GM19193 (cell line): ENCODE results near the gene PRUNE1.

Source experiments
- POLR2A ChIP-seq: IDR thresholded peaks from 4 replicates; pipeline ENCODE4 v1.6.1; 2011; ENCODE audit not compliant: insufficient read depth, insufficient read length; ENCODE audit errors: extremely low read depth

Gene PRUNE1

DNA sequence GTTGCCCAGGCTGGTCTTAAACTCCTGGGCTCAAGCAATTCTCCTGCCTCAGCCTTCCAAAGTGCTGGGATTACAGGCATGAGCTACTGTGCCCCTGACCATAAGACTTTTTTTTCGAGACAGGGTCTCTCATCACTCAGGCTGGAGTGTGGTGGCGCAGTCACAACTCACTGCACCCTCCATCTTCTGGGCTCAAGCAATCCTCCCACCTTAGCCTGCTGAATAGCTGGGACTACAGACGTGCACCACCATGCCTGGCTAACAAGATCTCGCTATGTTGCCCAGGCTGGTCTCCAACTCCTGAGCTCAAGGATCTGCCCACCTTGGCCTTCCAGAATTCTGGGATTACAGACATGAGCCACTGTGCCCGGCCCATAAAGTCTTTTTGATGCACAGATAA lies 41.2 kb downstream of the PRUNE1 start:
- peak; percentile 23 for TF ChIP-seq POLR2A

DNA sequence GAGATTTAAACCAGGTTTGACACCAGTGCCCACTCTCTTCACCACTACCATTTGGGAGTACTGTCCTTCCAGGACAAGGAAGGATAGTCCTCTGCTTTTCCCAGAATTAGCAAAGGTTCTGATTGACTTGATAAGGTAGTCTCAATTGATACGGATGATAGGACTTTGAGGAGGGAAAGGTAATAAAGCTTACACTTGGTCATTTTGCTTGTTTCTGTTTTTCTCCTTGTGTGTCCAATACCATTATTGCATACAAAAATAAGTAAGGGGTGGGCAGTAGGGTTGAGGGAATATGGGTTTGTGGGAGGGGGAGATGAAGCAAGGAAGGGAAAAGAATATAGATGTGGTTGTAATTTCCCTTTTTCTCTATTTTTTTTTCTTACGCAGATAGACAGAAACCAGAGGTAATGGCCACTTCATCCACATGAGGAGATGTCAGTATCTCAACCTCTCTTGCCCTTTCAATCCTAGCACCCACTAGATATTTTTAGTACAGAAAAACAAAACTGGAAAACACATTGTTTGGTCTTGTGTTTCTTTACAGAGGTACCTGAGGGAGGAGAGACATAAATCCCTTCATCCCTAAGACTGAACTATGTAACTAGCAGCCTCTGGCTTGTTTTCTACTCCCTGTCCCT lies 41.9 kb downstream of the PRUNE1 start:
- TF ChIP-seq POLR2A = peak; percentile 4

DNA sequence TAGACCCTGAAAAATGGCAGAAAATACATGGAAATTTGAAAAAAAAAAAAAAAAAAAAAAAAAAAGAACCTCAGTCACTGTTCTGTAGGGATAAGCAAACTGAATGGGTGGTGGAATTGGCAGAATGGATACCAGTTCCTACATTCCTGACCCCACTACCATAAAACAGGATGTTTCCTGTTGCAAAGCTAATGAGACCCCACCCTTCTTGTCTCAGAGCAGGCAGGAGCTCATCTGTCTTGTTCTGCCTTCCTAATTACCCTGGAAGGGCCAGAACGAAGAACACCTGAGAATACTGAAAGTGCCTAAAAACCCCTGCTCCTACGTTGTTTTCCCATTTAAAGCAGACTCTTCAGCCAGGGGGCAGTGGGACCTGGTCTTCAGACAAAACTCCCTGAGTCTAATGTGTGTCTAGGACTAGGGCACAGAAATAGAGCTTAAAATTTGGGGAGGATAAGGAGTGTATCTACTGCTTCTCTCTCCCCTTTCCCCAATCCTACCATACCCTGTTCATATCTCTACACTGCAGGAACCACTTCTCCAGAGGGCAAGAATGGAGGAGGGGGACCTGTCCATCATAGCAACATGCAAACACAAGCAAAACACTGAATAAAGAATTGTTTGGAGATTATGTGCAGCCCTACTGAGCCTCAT lies 43.2 kb downstream of the PRUNE1 start:
- TF ChIP-seq POLR2A = no peak

DNA sequence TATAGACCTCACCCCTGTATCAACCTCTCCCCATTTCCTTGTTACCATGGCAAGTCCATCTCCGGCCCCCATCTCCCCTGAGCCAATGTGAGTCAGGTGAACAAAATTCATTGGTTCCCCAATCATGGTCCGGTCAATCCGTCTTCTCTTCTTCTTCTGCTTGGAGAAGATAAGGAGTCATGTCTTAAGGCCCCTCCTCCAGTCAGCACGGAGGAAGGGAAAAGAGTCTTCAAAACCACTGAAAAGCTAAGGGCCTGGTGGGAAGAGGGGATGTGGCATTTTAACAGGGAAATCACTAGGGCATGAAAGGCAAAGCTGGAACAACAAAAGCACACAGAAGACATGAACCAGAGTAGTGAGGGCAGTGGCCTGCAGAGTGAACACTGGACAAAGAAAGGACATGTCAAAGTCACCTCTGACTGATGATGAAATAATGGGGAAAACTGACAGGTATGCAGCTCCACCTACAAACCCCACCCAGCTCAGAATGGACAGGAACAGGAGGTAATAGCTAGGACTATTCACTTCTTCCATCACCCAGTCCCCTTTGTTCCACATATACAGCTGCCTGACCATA lies 46.8 kb downstream of the PRUNE1 start:
- TF ChIP-seq POLR2A = no peak

DNA sequence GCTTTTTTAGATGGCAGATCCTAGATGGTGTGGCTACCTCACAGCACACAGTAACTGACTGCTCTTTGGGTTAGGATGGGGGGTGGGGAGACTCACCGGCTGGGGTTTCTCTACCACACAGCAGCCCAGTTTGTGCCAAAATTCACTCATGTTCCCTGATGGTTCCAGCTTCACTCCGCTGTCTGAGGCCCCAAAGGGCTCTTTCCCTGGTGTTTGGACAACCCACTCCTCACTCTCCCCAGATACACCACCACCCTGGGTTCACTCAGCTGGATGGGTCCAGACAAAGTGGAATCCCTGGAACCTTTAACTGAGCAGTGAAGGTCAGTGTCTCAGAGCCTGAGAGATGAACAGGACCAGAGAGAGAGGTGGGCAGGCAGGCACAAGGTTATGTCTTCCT lies 47.3 kb downstream of the PRUNE1 start:
- TF ChIP-seq POLR2A = no peak

DNA sequence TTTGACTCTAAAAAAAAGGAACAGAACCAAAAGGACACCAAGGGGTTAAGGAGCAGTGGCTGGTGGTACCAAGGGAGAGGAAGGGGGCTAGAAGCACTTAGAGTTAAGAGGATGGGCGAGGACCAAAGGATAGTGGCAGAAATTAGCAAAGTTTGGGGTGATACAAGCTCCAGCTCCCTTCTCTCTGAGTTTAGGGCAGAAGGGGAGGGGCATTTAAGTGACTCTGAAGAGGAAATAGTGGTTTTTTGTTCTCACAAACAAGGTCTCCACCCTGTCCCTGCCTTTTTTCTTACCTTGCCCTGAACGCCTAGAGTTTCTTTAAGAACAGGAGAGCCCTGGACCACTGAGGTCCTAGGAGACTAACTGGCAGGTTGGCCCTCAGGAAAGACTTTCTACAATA lies 47.9 kb downstream of the PRUNE1 start:
- TF ChIP-seq POLR2A = peak; percentile 12

DNA sequence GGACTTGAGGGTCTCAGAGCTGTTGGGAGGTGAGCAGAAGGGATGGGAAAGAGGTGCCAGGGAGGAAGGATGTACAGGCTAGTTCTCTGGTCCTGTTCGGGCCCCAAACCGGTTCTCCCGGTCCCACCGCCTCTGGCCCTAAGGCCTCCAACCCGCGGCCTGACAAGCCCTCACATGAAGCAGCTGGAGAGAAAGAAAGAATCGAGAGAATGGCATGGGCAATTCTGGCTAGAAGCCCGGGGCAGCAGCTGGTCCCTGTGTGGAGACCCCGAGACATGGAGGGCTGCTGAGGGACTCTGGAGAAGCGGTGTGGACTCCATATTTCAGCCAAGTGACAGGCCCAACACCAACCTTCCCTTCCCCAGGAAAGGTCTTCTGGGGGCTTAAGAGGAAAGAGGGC lies 50.4 kb downstream of the PRUNE1 start:
- no peak for TF ChIP-seq POLR2A

DNA sequence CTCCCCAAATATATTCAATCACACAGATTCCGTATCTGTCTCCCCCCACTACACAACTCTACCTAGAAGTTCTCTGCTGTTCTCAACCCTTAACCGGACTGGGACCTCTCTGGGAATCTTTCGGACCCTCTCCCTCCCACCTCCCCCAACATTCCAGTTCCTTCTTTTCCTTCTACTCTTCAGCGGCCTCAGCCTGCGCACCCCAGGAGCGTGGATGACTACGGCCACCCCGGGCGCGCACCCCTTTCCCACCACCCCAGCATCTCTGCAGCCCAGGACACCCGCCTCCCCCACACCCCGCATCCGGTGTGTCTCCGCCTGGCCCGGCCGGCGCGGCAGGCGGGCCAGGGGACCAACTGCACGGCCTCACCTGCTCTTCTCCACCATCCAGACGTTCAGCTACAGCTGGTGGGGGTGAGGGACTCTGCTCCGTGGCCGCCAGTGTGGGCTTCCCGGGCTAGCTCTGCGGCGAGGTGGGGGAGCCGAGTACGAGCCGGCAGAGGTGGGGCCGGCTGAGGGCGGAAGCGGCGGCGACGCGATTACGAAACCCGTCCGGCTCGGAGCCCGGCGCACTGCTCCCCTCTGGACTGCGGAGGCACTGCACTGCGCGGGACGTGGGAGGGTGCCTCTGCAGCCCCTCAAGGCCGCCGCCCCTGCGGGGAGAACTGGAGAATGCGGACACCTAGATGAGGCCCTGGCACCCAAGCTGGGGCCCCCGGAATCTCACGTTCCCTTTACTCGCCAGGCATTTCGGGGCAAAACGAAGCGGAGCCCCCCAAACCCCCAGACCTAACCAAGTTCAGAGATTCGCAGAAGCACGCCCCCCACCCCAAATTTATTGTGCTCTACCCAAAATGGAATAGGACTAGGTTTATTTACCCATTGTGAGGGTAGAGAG lies 51.1 kb downstream of the PRUNE1 start, which contains the start of gene CDC42SE1:
Gene CDC42SE1, minus strand, starts transcription at position 514 of the 898 bp plus-strand sequence. CDS start 3,892 bp downstream, outside the sequence.
- TF ChIP-seq POLR2A = peak; percentile 88

DNA sequence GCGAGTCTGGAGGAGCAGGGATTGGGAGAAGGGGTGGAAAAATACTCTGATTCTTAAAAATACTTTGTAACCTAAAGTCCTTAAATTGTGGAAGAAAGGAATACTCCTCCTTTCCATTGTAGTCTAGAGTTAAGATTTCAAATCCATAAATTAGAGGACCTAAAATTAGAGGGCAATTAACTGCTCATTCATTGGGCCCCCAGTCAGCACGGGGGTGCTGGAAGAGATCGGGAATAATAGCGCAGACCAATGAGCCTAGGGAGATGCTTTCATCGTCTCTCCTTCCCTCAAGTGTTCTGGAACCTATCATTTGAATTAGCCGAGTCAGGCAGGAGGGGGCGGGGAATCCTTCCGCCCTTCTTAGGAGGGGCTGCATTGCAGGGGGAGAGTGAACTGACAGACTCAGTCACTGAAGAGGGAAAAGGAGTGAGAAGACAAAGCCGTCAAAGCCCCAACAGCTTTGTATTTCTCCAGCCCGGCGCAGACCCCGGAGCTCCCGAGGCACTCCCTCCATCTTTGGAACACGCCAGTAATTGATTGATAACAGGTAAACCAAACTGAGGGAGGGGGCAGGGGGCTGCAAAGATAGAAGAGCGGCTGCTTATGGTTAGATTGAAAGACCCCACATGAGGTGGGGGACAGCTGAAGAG lies 51.9 kb downstream of the PRUNE1 start, which contains the start of gene MLLT11:
Gene MLLT11, plus strand, starts transcription at position 391 of the 650 bp plus-strand sequence. CDS start 6,828 bp downstream, outside the sequence.
- TF ChIP-seq POLR2A = peak; percentile 28

DNA sequence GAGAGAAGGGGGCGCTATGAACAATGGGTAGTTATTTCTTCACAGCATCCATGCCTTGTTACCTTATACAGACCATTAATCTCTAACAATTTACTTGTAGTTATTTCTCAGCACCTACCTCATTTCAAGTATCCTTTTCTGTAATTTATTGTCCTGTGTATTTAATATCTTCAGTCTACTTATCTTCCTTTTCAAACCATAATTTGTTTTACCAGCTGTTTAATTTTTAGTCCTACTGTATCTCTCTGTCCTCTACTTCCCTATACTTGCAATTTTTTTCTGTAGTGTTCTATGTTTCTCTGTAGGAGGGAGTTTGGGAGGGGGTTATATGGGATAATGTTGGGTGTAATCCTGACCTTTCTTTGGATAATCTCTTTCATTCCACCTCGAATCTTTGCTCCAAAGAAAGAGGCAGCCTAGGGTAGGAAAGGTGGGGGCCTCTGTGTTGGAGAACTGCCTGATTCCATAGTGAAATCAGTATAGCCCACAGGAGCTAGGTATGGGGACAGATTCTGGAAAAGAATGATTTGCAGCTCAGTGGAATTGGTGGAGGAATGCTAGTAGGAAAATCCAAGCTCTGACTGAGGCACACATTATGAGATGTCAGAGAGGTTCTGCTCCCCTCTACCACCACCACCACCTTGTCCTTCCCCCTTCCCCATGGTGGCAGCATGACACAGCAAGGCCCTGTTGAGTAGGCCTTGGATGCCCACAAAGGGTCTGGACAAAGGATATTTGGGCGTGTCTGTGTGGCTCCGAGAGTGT lies 52.6 kb downstream of the PRUNE1 start:
- TF ChIP-seq POLR2A = no peak

DNA sequence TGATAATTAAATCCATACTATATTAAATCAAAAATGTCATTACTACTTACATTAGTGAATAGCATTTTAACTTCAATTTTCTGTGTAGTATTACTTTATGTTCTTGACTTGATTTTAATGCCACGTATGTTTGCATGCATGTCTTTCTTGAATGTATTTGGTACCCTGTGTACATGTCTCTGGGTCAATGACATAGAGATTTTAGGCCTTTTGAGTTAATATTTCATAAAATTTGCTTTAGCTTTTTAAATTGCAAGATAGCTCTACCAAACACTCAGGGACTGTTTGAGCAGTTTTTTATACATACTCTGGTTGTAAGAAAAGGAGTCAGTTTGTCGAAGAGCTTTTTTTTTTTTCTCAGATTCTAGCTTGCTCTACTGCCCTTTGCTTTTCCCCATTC lies 53.5 kb downstream of the PRUNE1 start:
- no peak for TF ChIP-seq POLR2A

DNA sequence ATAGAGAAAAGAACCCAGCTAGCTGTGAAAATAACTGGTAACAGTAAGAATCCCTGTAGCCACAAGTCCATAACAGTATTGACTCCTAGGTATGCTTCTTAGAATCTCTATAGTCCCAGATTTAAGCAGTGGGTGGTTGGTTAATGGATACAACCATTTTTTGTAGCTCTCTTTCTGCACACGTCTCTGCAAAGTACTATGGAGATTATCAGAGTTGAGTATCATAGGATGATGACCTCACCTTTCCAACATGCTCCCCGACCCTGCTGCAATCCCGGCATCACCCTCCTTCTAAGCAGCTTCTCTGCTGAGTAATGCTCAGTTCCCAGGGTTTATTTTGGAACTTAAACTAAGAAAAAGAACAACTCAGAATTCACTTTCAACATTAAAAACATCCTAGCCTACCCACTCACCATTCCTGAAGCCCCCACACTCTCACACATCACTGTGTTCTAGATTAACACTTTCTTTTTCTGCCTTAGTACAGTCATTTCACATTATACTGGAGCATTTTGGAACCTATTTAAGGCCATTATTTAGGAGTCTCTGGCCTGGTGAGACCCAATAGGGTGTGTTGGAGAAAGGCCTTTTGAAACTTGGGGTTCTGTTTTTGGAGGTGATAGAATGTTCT lies 54.6 kb downstream of the PRUNE1 start:
- no peak for TF ChIP-seq POLR2A

DNA sequence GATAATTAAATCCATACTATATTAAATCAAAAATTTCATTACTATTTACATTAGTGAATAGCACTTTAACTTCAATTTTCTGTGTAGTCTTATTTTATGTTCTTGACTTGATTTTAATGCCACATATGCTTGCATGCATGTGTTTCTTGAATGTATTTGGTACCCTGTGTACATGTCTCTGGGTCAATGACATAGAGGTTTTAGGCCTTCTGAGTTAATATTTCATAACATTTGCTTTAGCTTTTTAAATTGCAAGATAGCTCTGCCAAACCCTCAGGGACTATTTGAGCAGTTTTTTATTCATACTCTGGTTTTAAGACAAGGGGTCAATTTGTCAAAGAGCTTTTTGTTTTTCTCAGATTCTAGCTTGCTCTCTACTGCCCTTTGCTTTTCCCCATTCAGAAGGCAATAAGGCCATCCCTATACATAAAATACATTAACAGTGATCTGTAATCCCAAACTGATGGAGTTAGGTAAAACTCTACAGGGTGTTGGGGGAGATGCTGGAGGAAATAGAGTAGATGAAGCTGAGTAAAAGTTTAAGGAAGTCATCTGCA lies 56.9 kb downstream of the PRUNE1 start:
- no peak for TF ChIP-seq POLR2A

DNA sequence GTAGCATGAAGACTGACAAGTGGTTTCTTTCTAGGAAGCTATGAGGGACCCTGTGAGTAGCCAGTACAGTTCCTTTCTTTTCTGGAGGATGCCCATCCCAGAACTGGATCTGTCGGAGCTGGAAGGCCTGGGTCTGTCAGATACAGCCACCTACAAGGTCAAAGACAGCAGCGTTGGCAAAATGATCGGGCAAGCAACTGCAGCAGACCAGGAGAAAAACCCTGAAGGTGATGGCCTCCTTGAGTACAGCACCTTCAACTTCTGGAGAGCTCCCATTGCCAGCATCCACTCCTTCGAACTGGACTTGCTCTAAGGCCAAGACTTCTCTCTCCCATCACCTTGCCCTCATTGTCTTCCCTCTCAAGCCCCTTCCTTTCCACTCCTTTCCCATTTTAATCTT lies 58.9 kb downstream of the PRUNE1 start:
- TF ChIP-seq POLR2A = no peak

DNA sequence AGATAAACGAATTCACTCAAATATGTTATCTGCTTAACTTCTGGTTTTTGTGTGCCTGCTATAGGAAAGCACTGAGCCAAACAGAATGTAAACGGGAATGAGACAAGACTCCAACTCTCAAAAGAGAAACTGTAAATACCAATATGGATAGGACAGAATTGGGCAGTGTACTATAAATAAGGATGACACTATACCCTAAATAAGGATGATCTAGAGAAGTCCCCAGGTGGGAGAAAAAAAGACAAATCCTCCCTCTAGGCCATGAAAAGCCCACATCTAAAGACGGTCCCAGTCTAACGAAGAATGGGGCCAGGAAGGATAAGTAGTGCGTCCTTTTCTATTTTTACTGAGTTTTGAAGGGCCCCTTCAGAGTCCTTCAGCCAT lies 60.8 kb downstream of the PRUNE1 start:
- TF ChIP-seq POLR2A = no peak
